ENCODE data around the gene OPN1MW3.
"Not testable (repeated sequence)": the region's sequence is repeated elsewhere in the genome, so short reads cannot be mapped to it uniquely, and the experiment has no call there.

Gene OPN1MW3

DNA sequence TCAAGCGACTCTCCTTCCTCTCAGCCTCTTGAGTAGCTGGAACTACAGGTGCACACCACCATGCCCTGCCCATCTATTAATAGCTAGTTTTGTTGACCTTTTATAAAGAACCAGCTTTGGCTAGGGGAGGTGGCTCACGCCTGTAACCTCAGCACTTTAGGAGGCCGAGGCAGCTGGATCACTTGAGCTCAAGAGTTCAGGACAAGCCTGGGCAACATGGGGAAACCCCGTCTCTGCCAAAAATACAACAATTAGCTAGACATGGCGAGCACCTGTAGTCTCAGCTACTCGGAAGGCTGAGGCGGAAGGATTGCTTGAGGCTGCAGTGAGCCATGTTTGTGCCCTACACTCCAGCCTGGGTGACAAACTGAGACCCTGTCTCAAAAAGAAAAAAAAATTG, 40.9 kb downstream of the OPN1MW3 start:
- H3K27ac ChIP-seq = no peak overlapping the region
- H3K4me3 ChIP-seq = no peak overlapping the region
- H3K27me3 ChIP-seq = no peaks in the 10 kb centered on the region
- no peaks in the 10 kb centered on the region for H3K36me3 ChIP-seq
- no peaks in the 10 kb centered on the region for H3K4me1 ChIP-seq
- no peak for TF ChIP-seq CTCF (IDR thresholded peaks at IDR 0.05)
- intact Hi-C loops (cut with DNase I; ENCODE audit: low total_unique reads) = no loop called here
- no peak for DNase-seq
- H3K9me3 ChIP-seq = no peaks in the 10 kb centered on the region

DNA sequence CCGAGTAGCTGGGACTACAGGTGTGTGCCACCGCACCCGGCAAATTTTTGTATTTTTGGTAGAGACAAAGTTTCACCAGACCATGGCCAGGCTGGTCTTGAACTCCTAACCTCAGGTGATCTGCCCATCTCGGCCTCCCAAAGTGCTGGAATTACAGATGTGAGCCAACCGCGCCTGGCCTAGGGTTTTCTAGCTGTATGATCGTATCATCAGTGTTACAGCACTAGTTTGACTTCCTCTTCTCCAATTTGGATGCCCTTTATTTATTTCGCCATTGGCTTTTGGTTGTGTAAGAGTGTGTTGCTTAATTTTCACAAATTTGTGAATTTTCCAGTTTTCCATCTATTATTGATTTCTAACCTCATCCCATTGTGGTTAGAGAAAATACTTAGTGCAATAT, 43.4 kb downstream of the OPN1MW3 start:
- Histone ChIP-seq H3K4me1 (no peaks in the 10 kb centered on the region), H3K27me3 (no peaks in the 10 kb centered on the region), H3K9me3 (no peaks in the 10 kb centered on the region), H3K4me3 (no peak overlapping the region), H3K27ac (no peak overlapping the region), H3K36me3 (no peaks in the 10 kb centered on the region)
- no peak for DNase-seq
- intact Hi-C loops (cut with DNase I; ENCODE audit: low total_unique reads) = no loop called here
- no peak for TF ChIP-seq CTCF (IDR thresholded peaks at IDR 0.05)

DNA sequence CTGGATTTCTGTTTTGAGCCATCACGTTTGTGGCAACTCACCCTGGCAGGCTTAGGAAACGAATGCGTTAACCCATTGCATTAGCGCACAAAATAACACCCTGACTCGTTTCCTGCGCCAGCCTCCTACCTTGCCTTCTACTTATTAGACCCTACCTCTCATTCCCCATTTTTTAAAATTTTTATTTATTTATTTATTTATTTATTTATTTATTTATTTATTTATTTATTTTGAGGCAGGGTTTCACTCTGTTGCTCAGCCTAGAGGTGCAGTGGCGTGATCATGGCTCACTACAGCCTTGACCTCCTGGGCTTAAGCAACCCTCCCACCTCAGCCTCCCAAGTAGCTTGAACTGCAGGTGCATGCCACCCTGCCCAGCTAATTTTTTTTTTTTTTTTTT, 45.6 kb downstream of the OPN1MW3 start:
- H3K4me1 ChIP-seq; intact Hi-C loops (cut with DNase I; ENCODE audit: low total_unique reads); H3K36me3 ChIP-seq; H3K27ac ChIP-seq; DNase-seq; H3K27me3 ChIP-seq; H3K4me3 ChIP-seq; H3K9me3 ChIP-seq: not testable (repeated sequence)

- Histone ChIP-seq H3K27me3 (no peaks in the 10 kb centered on the region), H3K4me1 (no peaks in the 10 kb centered on the region), H3K9me3 (no peaks in the 10 kb centered on the region), H3K4me3 (no peak overlapping the region), H3K36me3 (no peaks in the 10 kb centered on the region), H3K27ac (no peak overlapping the region)
- DNase-seq = no peak
- intact Hi-C loops (cut with DNase I; ENCODE audit: low total_unique reads) = no loop called here
- TF ChIP-seq CTCF (IDR thresholded peaks at IDR 0.05) = no peak
Observed at GRCh38 chrX:154303476-154303875, 46.1 kb downstream of the OPN1MW3 start.

DNA sequence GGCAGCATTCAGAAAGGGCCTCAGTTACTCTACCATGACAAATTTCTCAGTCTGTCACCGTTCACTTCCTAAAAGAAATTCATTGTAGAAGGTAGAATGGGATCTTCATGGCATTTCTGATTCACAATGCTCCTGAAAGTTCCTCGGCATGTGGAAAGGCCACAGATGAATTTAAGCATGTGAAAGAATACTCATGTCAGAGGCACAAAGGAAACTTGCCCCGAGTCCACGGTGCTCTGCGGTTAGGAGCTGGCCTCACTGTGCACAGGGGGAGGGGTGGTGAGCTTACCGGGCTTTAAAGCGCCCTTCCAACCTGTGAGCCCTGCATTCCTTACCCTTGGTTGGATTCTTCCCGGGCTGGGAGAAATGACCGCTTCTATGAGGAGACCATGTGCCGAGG, 47.5 kb downstream of the OPN1MW3 start:
- Histone ChIP-seq H3K4me1 (no peaks in the 10 kb centered on the region), H3K27me3 (no peaks in the 10 kb centered on the region), H3K4me3 (no peak overlapping the region), H3K36me3 (no peaks in the 10 kb centered on the region), H3K9me3 (no peaks in the 10 kb centered on the region), H3K27ac (no peak overlapping the region)
- no peak for DNase-seq
- intact Hi-C loops (cut with DNase I; ENCODE audit: low total_unique reads) = no loop called here
- no peak for TF ChIP-seq CTCF (IDR thresholded peaks at IDR 0.05)

- H3K36me3 ChIP-seq = no peaks in the 10 kb centered on the region
- intact Hi-C loops (cut with DNase I; ENCODE audit: low total_unique reads) = no loop called here
Observed at GRCh38 chrX:154305541-154306205, 48.3 kb downstream of the OPN1MW3 start.

More at GRCh38 chrX:154305541-154306205, 48.3 kb downstream of the OPN1MW3 start:
- H3K9me3 ChIP-seq = no peaks in the 10 kb centered on the region
- DNase-seq = no peak
- no peaks in the 10 kb centered on the region for H3K27me3 ChIP-seq
- no peak overlapping the region for H3K4me3 ChIP-seq
- no peaks in the 10 kb centered on the region for H3K4me1 ChIP-seq
- no peak overlapping the region for H3K27ac ChIP-seq
- no peak for TF ChIP-seq CTCF (IDR thresholded peaks at IDR 0.05)
